GM19452 (cell line): ENCODE data around the gene ATG2A.

Source experiments
- ATAC-seq: cut with Tn5 transposase; IDR thresholded peaks from one replicate; pipeline ENCODE4 v1.9.1; 2021; ENCODE audit not compliant: unreplicated experiment

ATG2A gene

GRCh38 chr11:64905516-64906313 is 11.3 kb downstream of the ATG2A start:
- no peak for ATAC-seq

DNA sequence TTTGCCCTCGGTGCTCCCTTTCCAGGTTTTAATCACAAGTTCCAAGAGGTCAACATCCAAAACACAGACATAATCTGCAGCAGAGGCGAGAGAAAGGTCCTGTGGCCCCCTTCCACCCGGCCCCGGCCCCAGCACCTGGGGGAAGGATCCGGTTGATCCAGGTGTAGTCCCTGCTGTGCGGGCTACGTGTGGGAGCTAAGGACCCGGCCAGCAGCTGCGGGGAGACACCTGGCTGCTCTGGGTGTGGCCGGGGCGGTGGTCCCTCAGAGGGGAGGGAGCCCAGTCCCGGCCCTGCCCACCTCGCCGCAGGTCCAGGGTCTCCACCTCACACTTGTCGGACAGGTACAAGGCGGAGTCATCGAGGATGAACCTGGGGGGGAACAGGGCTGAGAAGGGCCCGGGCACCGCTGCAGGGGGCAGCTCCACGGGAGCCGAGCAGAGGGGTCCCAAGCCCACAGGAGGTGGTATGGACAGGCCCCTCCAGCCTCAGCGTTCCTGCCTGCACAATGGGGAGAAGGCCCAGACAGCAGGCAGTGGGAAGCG is 13.6 kb downstream of the ATG2A start:
- ATAC-seq = no peak

- ATAC-seq = no peak
Observed at GRCh38 chr11:64902102-64902900, 14.7 kb downstream of the ATG2A start.

DNA sequence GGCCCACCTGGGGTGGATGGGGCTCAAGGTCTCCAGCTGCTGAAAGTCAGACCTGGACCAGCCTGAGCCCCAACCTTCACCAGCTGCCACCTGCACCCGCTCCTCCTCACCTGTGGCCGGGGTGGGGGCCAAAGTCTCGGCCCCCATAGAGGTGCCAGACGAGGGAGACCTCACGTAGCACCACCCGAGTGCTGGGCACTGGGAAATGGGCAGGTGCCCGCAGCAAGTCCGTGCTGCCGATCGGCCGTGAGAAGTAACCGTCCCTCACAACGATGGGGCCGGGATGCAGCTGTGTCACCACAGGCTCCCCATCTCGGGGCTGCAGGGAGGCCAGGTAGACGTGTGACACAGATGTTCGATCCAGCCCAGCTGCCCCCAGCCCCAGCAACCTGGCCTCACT is 16.2 kb downstream of the ATG2A start:
- no peak for ATAC-seq

- ATAC-seq = no peak
Observed at GRCh38 chr11:64900263-64900678, 16.7 kb downstream of the ATG2A start.

- no peak for ATAC-seq
Observed at GRCh38 chr11:64898541-64898940, 18.5 kb downstream of the ATG2A start.

GRCh38 chr11:64898076-64898445 is 18.9 kb downstream of the ATG2A start:
- ATAC-seq = no peak

- ATAC-seq = no peak
Observed at GRCh38 chr11:64897381-64898075, 19.5 kb downstream of the ATG2A start.

GRCh38 chr11:64896448-64897022 is 20.5 kb downstream of the ATG2A start:
- no peak for ATAC-seq

DNA sequence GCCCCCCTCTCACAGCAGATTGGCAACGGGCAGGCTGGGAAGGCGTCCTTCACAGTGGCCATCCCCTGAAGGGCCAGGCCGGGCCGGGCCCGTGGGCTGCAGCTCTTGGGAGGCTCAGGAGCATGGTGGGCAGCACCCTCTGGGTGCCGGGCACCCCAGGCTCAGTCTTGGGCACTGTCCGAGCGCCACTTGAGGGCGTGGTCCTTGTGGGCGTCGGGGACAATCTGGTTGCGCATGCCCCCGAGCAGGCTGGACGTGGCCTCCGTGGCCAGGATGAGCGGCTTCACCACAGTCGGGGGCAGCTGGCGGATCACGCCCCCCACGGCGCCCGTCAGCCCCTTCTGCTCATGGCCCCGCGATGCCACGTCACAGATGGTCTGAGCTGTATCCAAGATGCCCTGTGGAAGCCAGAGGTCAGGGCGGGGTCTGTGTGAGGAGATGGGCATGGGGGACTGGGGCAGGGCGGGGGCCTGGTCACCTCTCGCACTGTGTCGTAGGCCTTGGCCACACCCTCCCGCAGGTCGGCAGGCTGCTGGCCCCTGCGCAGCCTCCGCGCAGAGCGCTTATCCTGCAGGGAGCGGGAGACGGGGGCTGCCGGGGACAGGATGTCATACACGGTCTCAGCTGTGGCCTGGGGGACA is 22.1 kb downstream of the ATG2A start:
- ATAC-seq = no peak

GRCh38 chr11:64894070-64894811 is 22.8 kb downstream of the ATG2A start:
- peak; percentile 72 for ATAC-seq

DNA sequence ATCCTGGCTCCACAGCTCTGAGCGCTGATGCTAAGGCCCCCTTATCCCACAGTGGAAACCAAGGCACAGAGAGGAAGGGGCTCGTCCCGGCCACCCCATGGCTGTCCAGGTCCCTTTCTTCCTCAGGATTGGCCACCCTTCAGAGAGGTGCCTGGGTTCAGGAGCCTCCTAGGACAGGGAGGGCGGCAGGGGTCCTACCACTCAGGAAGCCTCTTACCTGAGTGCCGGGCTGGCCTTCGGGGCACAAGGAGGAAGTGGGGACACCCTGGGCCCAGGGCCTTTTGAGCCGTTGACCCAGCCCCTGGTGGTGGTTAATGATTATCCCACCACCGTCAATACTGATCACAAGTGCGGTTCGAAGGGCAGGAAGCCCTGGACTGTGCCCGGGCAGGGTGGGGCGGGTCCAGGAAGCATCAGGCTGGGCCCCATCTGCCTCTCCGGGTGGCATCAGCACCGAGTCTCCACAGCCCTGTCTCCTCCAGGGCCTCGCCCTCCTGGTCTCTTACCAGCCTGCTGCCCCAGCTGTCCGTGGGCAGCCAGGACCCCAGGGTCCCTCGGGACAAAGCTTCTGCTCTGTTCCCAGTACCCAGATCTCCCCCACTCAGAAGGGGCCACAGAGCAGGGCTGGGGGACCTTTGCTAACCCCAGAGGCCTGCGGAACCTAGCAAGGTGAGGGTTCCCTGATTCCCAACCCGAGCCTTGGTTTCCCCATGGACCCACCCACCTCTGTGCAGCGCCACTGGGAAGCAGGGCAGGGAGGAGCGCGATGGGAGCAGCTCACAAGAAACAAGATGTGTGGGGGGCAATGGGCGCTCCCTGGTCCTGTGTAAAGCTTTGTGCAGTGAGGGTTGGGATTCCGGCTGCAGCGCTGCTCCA is 23.6 kb downstream of the ATG2A start:
- ATAC-seq = no peak

- no peak for ATAC-seq
Observed at GRCh38 chr11:64892838-64893193, 24.2 kb downstream of the ATG2A start.

DNA sequence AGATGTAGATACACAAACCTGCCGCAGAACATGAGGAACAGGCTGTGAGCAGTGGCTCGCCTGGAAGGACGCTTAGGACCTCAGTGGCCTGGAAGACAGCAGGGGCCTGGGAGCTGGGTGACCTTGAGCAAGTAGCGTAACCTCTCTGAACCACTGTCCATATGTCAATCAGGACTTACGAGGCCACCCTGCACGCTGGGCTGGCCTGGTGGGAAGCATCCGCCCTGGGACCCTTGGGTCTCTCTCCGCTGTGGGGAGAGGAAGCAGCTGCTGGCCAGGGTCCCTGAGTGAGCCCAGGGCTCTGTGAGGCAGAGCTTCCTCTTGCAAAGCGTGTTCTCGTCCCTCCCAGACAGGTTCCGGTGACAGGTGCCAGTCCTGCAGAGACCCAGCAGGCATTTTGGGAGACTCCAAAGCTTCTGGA is 24.6 kb downstream of the ATG2A start:
- ATAC-seq = no peak

DNA sequence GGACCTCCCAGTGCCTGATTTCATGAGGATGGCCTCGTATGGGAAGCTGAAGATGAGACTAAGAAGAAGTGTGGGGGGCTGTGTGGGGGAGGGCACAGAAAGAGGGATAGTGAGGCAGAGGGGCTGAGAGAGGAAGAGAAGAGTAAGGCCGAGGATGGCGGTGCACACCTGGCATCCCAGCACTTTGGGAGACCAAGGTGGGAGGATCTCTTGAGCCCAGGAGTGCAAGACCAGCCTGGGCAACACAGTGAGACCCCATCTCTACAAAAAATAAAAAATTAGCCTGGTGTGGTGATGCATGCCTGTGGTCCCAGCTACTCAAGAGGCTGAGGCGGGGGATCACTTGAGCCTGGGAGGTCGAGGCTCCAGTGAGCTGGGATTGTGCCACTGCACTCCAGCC is 25.1 kb downstream of the ATG2A start:
- ATAC-seq = no peak

DNA sequence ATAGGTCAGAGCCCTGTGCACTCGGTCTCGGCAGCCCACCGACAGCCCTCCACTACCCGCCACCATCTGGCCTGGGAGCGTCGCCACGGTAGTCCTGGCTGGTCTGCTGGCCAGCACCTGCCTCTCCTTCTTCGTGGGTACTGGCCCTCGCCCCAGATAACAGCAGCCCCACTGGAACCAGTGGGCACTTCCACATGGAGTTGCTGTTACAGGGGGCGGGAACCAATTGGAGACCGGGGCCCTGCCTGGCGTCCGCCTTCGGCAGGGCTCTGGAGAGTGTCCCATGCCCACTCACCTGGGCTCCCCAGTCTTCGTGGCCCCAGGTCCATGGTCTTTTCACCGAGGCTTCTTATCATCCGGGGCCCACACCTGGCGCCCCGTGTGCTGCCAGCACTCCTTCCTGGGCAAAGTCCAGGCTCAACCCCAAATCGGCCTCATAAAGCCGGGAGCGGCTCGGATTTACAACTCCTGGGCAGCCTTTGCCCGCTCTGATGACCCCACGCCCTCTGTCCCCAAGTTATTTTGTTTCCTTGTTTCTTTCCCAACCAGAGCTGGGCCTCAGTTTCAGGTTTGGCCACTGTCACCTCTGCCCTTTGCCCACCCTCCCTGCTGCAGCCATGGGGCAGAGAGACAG is 25.7 kb downstream of the ATG2A start:
- no peak for ATAC-seq

GRCh38 chr11:64890522-64890939 is 26.5 kb downstream of the ATG2A start:
- no peak for ATAC-seq

- no peak for ATAC-seq
Observed at GRCh38 chr11:64888729-64889511, 28.1 kb downstream of the ATG2A start.
